ENCODE measurements around the gene DCHS2.

DNA sequence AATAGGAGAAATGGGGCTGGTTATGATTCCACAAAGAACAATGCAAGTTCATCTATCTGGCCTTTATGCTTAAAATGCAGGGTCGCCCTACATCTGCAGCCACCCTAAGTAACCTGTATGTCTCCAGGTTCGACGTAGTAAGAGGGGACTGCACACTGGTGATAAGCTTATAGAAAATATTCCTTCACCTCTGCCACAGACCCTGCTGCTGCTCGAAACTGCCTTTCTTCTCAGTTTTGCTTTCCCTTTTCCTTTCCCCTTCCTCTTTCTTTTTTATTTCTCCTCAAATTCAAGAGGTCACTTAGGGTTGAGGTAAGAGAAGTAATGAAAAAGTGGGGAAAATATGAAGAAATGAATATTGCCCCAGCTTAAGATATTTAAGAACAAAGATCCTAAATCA lies 123.5 kb downstream of the DCHS2 start:
- TF ChIP-seq, protein P1, sequence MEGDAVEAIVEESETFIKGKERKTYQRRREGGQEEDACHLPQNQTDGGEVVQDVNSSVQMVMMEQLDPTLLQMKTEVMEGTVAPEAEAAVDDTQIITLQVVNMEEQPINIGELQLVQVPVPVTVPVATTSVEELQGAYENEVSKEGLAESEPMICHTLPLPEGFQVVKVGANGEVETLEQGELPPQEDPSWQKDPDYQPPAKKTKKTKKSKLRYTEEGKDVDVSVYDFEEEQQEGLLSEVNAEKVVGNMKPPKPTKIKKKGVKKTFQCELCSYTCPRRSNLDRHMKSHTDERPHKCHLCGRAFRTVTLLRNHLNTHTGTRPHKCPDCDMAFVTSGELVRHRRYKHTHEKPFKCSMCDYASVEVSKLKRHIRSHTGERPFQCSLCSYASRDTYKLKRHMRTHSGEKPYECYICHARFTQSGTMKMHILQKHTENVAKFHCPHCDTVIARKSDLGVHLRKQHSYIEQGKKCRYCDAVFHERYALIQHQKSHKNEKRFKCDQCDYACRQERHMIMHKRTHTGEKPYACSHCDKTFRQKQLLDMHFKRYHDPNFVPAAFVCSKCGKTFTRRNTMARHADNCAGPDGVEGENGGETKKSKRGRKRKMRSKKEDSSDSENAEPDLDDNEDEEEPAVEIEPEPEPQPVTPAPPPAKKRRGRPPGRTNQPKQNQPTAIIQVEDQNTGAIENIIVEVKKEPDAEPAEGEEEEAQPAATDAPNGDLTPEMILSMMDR (IDR thresholded peaks at IDR 0.05; ENCODE audit: poor library complexity), result no peak
- TF ChIP-seq EZH2phosphoT487 (IDR thresholded peaks at IDR 0.05; ENCODE audit: low read depth, severe bottlenecking, unreplicated experiment), result no peak
